GM23338 (cell line): ENCODE results near the gene GATA5. TPM values are rescaled to one million over a fixed set of nuclear protein-coding genes. Genes with fewer than 3 reads are reported as not detected.

Source experiments
- ATAC-seq: fragments of 200-7000 bp; cut with Tn5 transposase; 3 replicates; pipeline ENCODE4 v1.9.1; 2020
- DNase-seq: peaks from one replicate; pipeline ENCODE4 v3.0.0-alpha.2; 2015; ENCODE audit warnings: low spot score
- H2AFZ ChIP-seq: fragments of 200-600 bp; sonication (generic); 2 replicates; pipeline ENCODE4 v1.8.0; 2016; ENCODE audit warnings: antibody characterized with exemption, mild to moderate bottlenecking, moderate library complexity
- H3F3A ChIP-seq: fragments of 200-600 bp; sonication (generic); replicated peaks from 2 replicates; pipeline ENCODE4 v1.8.0; 2017; ENCODE audit warnings: antibody characterized with exemption, mixed run types, low read depth
- H3K27ac ChIP-seq: fragments of 200-600 bp; sonication (generic); 2 replicates; pipeline ENCODE4 v1.6.1; 2016; ENCODE audit warnings: low read depth
- H3K27me3 ChIP-seq: fragments of 200-600 bp; sonication (generic); 2 replicates; pipeline ENCODE4 v1.8.0; 2016; ENCODE audit warnings: mild to moderate bottlenecking, mixed run types, moderate library complexity; ENCODE audit not compliant: insufficient read depth
- H3K36me3 ChIP-seq: fragments of 200-600 bp; sonication (generic); 2 replicates; pipeline ENCODE4 v1.8.0; 2016; ENCODE audit warnings: mild to moderate bottlenecking; ENCODE audit not compliant: insufficient read depth
- H3K4me1 ChIP-seq: fragments of 200-600 bp; sonication (generic); 2 replicates; pipeline ENCODE4 v1.8.0; 2016; ENCODE audit warnings: mild to moderate bottlenecking, moderate library complexity; ENCODE audit not compliant: insufficient read depth
- H3K4me2 ChIP-seq: fragments of 200-600 bp; sonication (generic); 2 replicates; pipeline ENCODE4 v1.7.1; 2017; ENCODE audit warnings: mixed run types
- H3K4me3 ChIP-seq: fragments of 200-600 bp; sonication (generic); 2 replicates; pipeline ENCODE4 v1.6.1; 2016; ENCODE audit warnings: mixed run types
- H3K79me2 ChIP-seq: fragments of 200-600 bp; sonication (generic); replicated peaks from 2 replicates; pipeline ENCODE4 v1.8.0; 2017; ENCODE audit warnings: mild to moderate bottlenecking; ENCODE audit not compliant: insufficient read depth
- H3K9me2 ChIP-seq: fragments of 200-600 bp; sonication (generic); 2 replicates; pipeline ENCODE4 v1.8.0; 2017; ENCODE audit not compliant: insufficient read depth
- H4K20me1 ChIP-seq: fragments of 200-600 bp; sonication (generic); replicated peaks from 2 replicates; pipeline ENCODE4 v1.8.0; 2017; ENCODE audit warnings: mild to moderate bottlenecking; ENCODE audit not compliant: insufficient read depth
- H3K27ac Mint-ChIP-seq: 2 replicates; pipeline ENCODE4 v1.8.0; 2020; ENCODE audit warnings: inconsistent platforms, mild to moderate bottlenecking, moderate library complexity, mixed read lengths
- H3K27me3 Mint-ChIP-seq: 3 replicates; pipeline ENCODE4 v1.8.0; 2022; ENCODE audit warnings: low read depth, mild to moderate bottlenecking, moderate library complexity, mixed read lengths, inconsistent platforms; ENCODE audit not compliant: insufficient read depth, poor library complexity
- H3K36me3 Mint-ChIP-seq: 3 replicates; pipeline ENCODE4 v1.8.0; 2021; ENCODE audit warnings: low read depth, mild to moderate bottlenecking, inconsistent platforms, moderate library complexity, mixed read lengths
- H3K4me1 Mint-ChIP-seq: 3 replicates; pipeline ENCODE4 v1.8.0; 2020; ENCODE audit warnings: mild to moderate bottlenecking, inconsistent platforms, mixed read lengths
- H3K4me3 Mint-ChIP-seq: 3 replicates; pipeline ENCODE4 v1.8.0; 2021; ENCODE audit warnings: moderate library complexity, mild to moderate bottlenecking, inconsistent platforms, mixed read lengths
- H3K9me3 Mint-ChIP-seq: 3 replicates; pipeline ENCODE4 v1.8.0; 2020; ENCODE audit warnings: moderate library complexity, mild to moderate bottlenecking, inconsistent platforms, mixed read lengths
- EZH2 ChIP-seq: fragments of 200-600 bp; sonication (generic); IDR thresholded peaks from one replicate; pipeline ENCODE4 v1.8.0; 2017; ENCODE audit warnings: antibody characterized with exemption, mild to moderate bottlenecking, low read depth; ENCODE audit not compliant: unreplicated experiment
- EZH2phosphoT487 ChIP-seq: fragments of 200-600 bp; sonication (generic); IDR thresholded peaks from one replicate; pipeline ENCODE4 v1.8.1; 2018; ENCODE audit warnings: antibody characterized with exemption; ENCODE audit not compliant: unreplicated experiment
- JUNB ChIP-seq: IDR thresholded peaks from one replicate; pipeline ENCODE4 v1.6.1; 2016; ENCODE audit warnings: antibody characterized with exemption; ENCODE audit not compliant: unreplicated experiment
- NANOG ChIP-seq: IDR thresholded peaks from 2 replicates; pipeline ENCODE4 v1.6.1; 2016; ENCODE audit warnings: antibody characterized with exemption, borderline replicate concordance
- POLR2AphosphoS5 ChIP-seq: IDR thresholded peaks from 2 replicates; pipeline ENCODE4 v1.6.1; 2016; ENCODE audit warnings: antibody characterized with exemption, low read depth
- STAT1 ChIP-seq: IDR thresholded peaks from one replicate; pipeline ENCODE4 v1.6.1; 2016; ENCODE audit warnings: antibody characterized with exemption; ENCODE audit not compliant: unreplicated experiment
- polyA plus RNA-seq: library from polyadenylated mRNA; unstranded; fragments of >200 nt; fragmentation: Nextera tagmentation; extraction: Ambion mirVana; gene quantifications from 2 replicates; pipeline ENCODE4 v1.2.1, GENCODE V29; 2016
- total RNA-seq: library from RNA; depleted of rRNA; stranded (reverse); fragments of >200 nt; shearing (Covaris generic); gene quantifications from 2 replicates; pipeline ENCODE4 v1.2.3, GENCODE V29; 2014
- TF ChIP-seq, protein P1 (sequence below), 2 experiments: fragments of 200-600 bp in 1 of 2; sonication (generic) in 1 of 2; conservative IDR thresholded peaks; 2 replicates each; pipeline versions ENCODE4 v1.5.1 to v1.6.1; 2016 to 2017; ENCODE audit warnings: antibody characterized with exemption in 2 of 2, low read depth in 2 of 2, mild to moderate bottlenecking in 2 of 2, moderate library complexity in 1 of 2
- TF ChIP-seq, protein P2 (sequence below): IDR thresholded peaks from one replicate; pipeline ENCODE4 v1.6.1; 2018; ENCODE audit warnings: antibody characterized with exemption; ENCODE audit not compliant: unreplicated experiment
- TF ChIP-seq, protein P3 (sequence below): fragments of 250-450 bp; sonication (Bioruptor Pico); IDR thresholded peaks from 2 replicates; pipeline ENCODE4 v1.5.0; 2020; ENCODE audit warnings: mild to moderate bottlenecking, moderate library complexity

GATA5 gene
- total and polyA plus RNA-seq, 2 experiments from 2014 or later: 0.60 to 0.73 TPM

DNA sequence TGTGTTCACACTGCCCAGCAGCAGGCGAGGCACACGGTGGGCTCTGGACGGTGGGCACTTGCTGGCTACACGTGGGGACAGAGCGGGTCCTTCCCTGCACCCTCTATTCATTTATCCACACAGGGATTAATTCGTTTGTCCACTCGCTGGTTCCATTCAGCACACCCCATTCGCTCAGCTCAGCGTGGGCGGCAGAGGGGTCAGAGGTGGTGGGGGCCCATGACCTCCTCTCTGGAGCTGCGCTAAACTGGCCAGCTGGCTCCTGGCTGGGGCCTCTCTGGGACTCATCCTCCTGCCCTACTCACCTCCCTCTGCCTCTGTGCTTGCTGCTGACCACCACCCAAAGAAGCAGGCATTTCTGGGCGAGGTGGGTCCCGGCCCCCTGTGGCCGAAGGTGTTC, 27.0 kb downstream of the GATA5 start:
- Histone ChIP-seq H2AFZ (no peak overlapping the region), H3K4me3 (no peak overlapping the region), H3K4me1 (no peaks in the 10 kb centered on the region), H3K4me2 (no peak overlapping the region), H3K36me3 (no peaks in the 10 kb centered on the region), H3K27ac (no peak overlapping the region), H3K27me3 (no peaks in the 10 kb centered on the region), H3K79me2 (no peaks in the 10 kb centered on the region), H3F3A (no peaks in the 10 kb centered on the region), H4K20me1 (no peaks in the 10 kb centered on the region), H3K9me2 (no peaks in the 10 kb centered on the region)
- ATAC-seq (no peak), DNase-seq (no peak)
- TF ChIP-seq NANOG (no peak), POLR2AphosphoS5 (no peak), EZH2phosphoT487 (no peak), EZH2 (no peak), JUNB (no peak), STAT1 (no peak)
- TF ChIP-seq, protein P1, sequence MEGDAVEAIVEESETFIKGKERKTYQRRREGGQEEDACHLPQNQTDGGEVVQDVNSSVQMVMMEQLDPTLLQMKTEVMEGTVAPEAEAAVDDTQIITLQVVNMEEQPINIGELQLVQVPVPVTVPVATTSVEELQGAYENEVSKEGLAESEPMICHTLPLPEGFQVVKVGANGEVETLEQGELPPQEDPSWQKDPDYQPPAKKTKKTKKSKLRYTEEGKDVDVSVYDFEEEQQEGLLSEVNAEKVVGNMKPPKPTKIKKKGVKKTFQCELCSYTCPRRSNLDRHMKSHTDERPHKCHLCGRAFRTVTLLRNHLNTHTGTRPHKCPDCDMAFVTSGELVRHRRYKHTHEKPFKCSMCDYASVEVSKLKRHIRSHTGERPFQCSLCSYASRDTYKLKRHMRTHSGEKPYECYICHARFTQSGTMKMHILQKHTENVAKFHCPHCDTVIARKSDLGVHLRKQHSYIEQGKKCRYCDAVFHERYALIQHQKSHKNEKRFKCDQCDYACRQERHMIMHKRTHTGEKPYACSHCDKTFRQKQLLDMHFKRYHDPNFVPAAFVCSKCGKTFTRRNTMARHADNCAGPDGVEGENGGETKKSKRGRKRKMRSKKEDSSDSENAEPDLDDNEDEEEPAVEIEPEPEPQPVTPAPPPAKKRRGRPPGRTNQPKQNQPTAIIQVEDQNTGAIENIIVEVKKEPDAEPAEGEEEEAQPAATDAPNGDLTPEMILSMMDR (conservative IDR thresholded peaks at IDR 0.05; ENCODE audit: low read depth in 2 of 2): no peak
- TF ChIP-seq, protein P2, sequence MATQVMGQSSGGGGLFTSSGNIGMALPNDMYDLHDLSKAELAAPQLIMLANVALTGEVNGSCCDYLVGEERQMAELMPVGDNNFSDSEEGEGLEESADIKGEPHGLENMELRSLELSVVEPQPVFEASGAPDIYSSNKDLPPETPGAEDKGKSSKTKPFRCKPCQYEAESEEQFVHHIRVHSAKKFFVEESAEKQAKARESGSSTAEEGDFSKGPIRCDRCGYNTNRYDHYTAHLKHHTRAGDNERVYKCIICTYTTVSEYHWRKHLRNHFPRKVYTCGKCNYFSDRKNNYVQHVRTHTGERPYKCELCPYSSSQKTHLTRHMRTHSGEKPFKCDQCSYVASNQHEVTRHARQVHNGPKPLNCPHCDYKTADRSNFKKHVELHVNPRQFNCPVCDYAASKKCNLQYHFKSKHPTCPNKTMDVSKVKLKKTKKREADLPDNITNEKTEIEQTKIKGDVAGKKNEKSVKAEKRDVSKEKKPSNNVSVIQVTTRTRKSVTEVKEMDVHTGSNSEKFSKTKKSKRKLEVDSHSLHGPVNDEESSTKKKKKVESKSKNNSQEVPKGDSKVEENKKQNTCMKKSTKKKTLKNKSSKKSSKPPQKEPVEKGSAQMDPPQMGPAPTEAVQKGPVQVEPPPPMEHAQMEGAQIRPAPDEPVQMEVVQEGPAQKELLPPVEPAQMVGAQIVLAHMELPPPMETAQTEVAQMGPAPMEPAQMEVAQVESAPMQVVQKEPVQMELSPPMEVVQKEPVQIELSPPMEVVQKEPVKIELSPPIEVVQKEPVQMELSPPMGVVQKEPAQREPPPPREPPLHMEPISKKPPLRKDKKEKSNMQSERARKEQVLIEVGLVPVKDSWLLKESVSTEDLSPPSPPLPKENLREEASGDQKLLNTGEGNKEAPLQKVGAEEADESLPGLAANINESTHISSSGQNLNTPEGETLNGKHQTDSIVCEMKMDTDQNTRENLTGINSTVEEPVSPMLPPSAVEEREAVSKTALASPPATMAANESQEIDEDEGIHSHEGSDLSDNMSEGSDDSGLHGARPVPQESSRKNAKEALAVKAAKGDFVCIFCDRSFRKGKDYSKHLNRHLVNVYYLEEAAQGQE: no peak
- TF ChIP-seq, protein P3, sequence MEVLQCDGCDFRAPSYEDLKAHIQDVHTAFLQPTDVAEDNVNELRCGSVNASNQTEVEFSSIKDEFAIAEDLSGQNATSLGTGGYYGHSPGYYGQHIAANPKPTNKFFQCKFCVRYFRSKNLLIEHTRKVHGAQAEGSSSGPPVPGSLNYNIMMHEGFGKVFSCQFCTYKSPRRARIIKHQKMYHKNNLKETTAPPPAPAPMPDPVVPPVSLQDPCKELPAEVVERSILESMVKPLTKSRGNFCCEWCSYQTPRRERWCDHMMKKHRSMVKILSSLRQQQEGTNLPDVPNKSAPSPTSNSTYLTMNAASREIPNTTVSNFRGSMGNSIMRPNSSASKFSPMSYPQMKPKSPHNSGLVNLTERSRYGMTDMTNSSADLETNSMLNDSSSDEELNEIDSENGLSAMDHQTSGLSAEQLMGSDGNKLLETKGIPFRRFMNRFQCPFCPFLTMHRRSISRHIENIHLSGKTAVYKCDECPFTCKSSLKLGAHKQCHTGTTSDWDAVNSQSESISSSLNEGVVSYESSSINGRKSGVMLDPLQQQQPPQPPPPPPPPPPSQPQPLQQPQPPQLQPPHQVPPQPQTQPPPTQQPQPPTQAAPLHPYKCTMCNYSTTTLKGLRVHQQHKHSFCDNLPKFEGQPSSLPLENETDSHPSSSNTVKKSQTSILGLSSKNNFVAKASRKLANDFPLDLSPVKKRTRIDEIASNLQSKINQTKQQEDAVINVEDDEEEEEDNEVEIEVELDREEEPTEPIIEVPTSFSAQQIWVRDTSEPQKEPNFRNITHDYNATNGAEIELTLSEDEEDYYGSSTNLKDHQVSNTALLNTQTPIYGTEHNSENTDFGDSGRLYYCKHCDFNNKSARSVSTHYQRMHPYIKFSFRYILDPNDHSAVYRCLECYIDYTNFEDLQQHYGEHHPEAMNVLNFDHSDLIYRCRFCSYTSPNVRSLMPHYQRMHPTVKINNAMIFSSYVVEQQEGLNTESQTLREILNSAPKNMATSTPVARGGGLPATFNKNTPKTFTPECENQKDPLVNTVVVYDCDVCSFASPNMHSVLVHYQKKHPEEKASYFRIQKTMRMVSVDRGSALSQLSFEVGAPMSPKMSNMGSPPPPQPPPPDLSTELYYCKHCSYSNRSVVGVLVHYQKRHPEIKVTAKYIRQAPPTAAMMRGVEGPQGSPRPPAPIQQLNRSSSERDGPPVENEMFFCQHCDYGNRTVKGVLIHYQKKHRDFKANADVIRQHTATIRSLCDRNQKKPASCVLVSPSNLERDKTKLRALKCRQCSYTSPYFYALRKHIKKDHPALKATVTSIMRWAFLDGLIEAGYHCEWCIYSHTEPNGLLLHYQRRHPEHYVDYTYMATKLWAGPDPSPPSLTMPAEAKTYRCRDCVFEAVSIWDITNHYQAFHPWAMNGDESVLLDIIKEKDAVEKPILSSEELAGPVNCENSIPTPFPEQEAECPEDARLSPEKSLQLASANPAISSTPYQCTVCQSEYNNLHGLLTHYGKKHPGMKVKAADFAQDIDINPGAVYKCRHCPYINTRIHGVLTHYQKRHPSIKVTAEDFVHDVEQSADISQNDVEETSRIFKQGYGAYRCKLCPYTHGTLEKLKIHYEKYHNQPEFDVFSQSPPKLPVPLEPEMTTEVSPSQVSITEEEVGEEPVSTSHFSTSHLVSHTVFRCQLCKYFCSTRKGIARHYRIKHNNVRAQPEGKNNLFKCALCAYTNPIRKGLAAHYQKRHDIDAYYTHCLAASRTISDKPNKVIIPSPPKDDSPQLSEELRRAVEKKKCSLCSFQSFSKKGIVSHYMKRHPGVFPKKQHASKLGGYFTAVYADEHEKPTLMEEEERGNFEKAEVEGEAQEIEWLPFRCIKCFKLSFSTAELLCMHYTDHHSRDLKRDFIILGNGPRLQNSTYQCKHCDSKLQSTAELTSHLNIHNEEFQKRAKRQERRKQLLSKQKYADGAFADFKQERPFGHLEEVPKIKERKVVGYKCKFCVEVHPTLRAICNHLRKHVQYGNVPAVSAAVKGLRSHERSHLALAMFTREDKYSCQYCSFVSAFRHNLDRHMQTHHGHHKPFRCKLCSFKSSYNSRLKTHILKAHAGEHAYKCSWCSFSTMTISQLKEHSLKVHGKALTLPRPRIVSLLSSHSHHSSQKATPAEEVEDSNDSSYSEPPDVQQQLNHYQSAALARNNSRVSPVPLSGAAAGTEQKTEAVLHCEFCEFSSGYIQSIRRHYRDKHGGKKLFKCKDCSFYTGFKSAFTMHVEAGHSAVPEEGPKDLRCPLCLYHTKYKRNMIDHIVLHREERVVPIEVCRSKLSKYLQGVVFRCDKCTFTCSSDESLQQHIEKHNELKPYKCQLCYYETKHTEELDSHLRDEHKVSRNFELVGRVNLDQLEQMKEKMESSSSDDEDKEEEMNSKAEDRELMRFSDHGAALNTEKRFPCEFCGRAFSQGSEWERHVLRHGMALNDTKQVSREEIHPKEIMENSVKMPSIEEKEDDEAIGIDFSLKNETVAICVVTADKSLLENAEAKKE (CRISPR knock-in tag): no peak
- Mint-ChIP-seq H3K4me3 (no peak overlapping the region), H3K4me1 (no peaks in the 10 kb centered on the region), H3K27me3 (peaks cover 8% of the 10 kb centered on the region), H3K27ac (no peak overlapping the region), H3K9me3 (no peaks in the 10 kb centered on the region), H3K36me3 (no peaks in the 10 kb centered on the region)
